GM19025 (cell line): ENCODE results near the gene ODF2.
"Not testable (repeated sequence)": the region's sequence is repeated elsewhere in the genome, so short reads cannot be mapped to it uniquely, and the experiment has no call there.

ENCODE experiments used
- ATAC-seq: cut with Tn5 transposase; IDR thresholded peaks from one replicate; pipeline ENCODE4 v1.9.1; 2021; ENCODE audit warnings: mild to moderate bottlenecking, low read depth, moderate library complexity; ENCODE audit not compliant: unreplicated experiment

Gene ODF2

GRCh38 chr9:128455849-128456612 is at the start of gene ODF2:
ODF2 (plus strand) TSS chr9:128456006; CDS start chr9:128456092, 86 bp downstream.
- ATAC-seq = peak; percentile 77

- ATAC-seq = no peak
Measured at GRCh38 chr9:128406848-128407391, 48.9 kb upstream of the ODF2 start.

- no peak for ATAC-seq
Measured at GRCh38 chr9:128408963-128409431, 46.8 kb upstream of the ODF2 start.

- ATAC-seq = no peak
Measured at GRCh38 chr9:128409450-128409849, 46.4 kb upstream of the ODF2 start.

- no peak for ATAC-seq
Measured at GRCh38 chr9:128409978-128410377, 45.8 kb upstream of the ODF2 start.

- no peak for ATAC-seq
Measured at GRCh38 chr9:128411364-128412119, 44.3 kb upstream of the ODF2 start.

- ATAC-seq = no peak
Measured at GRCh38 chr9:128412120-128412790, 43.6 kb upstream of the ODF2 start.

- ATAC-seq = not testable (repeated sequence)
Measured at GRCh38 chr9:128413728-128414127, 42.1 kb upstream of the ODF2 start.

GRCh38 chr9:128414461-128414860 is 41.3 kb upstream of the ODF2 start:
- ATAC-seq = no peak

- no peak for ATAC-seq
Measured at GRCh38 chr9:128415281-128415680, 40.5 kb upstream of the ODF2 start.

- ATAC-seq = no peak
Measured at GRCh38 chr9:128416014-128416413, 39.8 kb upstream of the ODF2 start.

GRCh38 chr9:128416432-128417019 is 39.3 kb upstream of the ODF2 start:
- no peak for ATAC-seq

GRCh38 chr9:128419061-128419925 is 36.5 kb upstream of the ODF2 start:
- ATAC-seq = no peak

GRCh38 chr9:128420060-128420650 is 35.7 kb upstream of the ODF2 start:
- ATAC-seq = peak; percentile 76

- peak; percentile 56 for ATAC-seq
Measured at GRCh38 chr9:128420651-128421481, 34.9 kb upstream of the ODF2 start, which contains the start of gene CERCAM. CERCAM (plus strand) TSS chr9:128420857; CDS start chr9:128420878, 21 bp downstream.

GRCh38 chr9:128421482-128421996 is 34.3 kb upstream of the ODF2 start:
- ATAC-seq = no peak

- not testable (repeated sequence) for ATAC-seq
Measured at GRCh38 chr9:128422022-128422782, 33.6 kb upstream of the ODF2 start.
